ENCODE data around the gene PRM1. TPM values are rescaled to one million over a fixed set of nuclear protein-coding genes. Genes with fewer than 3 reads are reported as not detected.
A peak's percentile ranks its signal among the peaks of the same experiment; 100 is the strongest.

Gene PRM1
- total and polyA plus RNA-seq, 2 of the 13 experiments (the other 11 are each of a cell fraction or from before 2014, with no cell fraction given), result not detected

DNA sequence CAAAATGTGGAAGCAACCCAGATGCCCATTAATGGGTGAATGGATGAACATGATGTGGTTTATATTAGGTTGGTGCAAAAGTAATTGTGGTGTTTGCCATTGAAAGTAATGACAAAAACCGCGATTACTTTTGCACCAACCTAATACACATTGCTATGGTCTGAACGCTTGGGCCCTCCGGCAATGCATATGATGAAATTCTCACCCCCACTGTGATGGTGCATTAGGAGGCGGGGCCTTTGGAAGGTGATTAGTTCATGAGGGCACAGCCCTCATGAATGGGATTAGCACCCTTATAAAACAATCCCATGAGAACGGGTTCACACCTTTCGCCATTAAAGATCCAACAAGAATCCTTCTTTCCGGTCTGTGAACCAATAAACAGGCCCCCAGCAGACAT lies 25.3 kb upstream of the PRM1 start:
- CTCF ChIA-PET (ENCODE audit: low intra/inter-chr PET ratio, low total read pairs), result no interaction called here
- no peaks in the 10 kb centered on the region for H4K20me1 ChIP-seq (ENCODE audit: insufficient read depth, low read length)
- no peak for FAIRE-seq
- no peaks in the 10 kb centered on the region for H3K36me3 ChIP-seq (replicated peaks in 1 of 2; ENCODE audit: control insufficient read depth in 1 of 2, insufficient read depth in 2 of 2, low read length in 2 of 2)
- peaks cover 84% of the 10 kb centered on the region for H3K4me1 ChIP-seq (ENCODE audit: insufficient read depth, low read length)
- in situ Hi-C loops (cut with HindIII; ENCODE audit: extremely low pct_ligation_motif_present, low pct_unique_long_range_greater_than_20kb) (no loop called here), intact Hi-C loops (cut with micrococcal nuclease; ENCODE audit: unreplicated experiment) (loop anchor here (2.0 kb wide), 2 partner anchors 28 to 38 kb away; partner anchors contain the start of gene RMI2)
- DNase-seq (ENCODE audit: low spot score), result no peak
- no peak overlapping the region for H3K4me2 ChIP-seq (ENCODE audit: low read depth, low read length)
- no peak overlapping the region for H3K9ac ChIP-seq (ENCODE audit: insufficient read depth, low read depth, low read length)
- H3K27me3 ChIP-seq (ENCODE audit: control insufficient read depth in 1 of 2, insufficient read depth in 2 of 2, low read length in 2 of 2), result no peaks in the 10 kb centered on the region
- peak overlapping the region; percentile 89 for H3K27ac ChIP-seq (ENCODE audit: extremely low read length, insufficient read depth, low read length)
- 95% methylated on average over 8 of the region's 8 CpGs for WGBS (ENCODE audit: low lambda C conversion rate)
- no peaks in the 10 kb centered on the region for H3K9me3 ChIP-seq (ENCODE audit: low read length)
- no TSS peak for BruUV-seq (replicated peaks)
- POLR2A ChIA-PET, result interaction anchor here (3.4 to 4.9 kb wide), 3 partner anchors 8 to 65 kb away, joined by 19 to 94 read pairs (median 28); partner anchors contain the start of gene PRM3
- TF ChIP-seq ZNF605 (CRISPR knock-in tag; IDR thresholded peaks at IDR 0.05), result 0 out of 2 replicates have a peak, but pooled peaks have one; percentile 40
- no peak for TF ChIP-seq ATF7-NPFF (CRISPR knock-in tag; IDR thresholded peaks at IDR 0.05; ENCODE audit: low read depth)
- TF ChIP-seq ZNF256 (CRISPR knock-in tag; conservative IDR thresholded peaks at IDR 0.05), result 0 out of 2 replicates have a peak, but pooled peaks have one; percentile 15
- TF ChIP-seq RFXAP (CRISPR knock-in tag; IDR thresholded peaks at IDR 0.05; ENCODE audit: borderline replicate concordance), result 0 out of 2 replicates have a peak, but pooled peaks have one; percentile 2
- TF ChIP-seq, protein P1, sequence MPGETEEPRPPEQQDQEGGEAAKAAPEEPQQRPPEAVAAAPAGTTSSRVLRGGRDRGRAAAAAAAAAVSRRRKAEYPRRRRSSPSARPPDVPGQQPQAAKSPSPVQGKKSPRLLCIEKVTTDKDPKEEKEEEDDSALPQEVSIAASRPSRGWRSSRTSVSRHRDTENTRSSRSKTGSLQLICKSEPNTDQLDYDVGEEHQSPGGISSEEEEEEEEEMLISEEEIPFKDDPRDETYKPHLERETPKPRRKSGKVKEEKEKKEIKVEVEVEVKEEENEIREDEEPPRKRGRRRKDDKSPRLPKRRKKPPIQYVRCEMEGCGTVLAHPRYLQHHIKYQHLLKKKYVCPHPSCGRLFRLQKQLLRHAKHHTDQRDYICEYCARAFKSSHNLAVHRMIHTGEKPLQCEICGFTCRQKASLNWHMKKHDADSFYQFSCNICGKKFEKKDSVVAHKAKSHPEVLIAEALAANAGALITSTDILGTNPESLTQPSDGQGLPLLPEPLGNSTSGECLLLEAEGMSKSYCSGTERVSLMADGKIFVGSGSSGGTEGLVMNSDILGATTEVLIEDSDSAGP (CRISPR knock-in tag; IDR thresholded peaks at IDR 0.05; ENCODE audit: borderline replicate concordance), result 0 out of 2 replicates have a peak, but pooled peaks have one; percentile 1
- TF ChIP-seq, protein P2, sequence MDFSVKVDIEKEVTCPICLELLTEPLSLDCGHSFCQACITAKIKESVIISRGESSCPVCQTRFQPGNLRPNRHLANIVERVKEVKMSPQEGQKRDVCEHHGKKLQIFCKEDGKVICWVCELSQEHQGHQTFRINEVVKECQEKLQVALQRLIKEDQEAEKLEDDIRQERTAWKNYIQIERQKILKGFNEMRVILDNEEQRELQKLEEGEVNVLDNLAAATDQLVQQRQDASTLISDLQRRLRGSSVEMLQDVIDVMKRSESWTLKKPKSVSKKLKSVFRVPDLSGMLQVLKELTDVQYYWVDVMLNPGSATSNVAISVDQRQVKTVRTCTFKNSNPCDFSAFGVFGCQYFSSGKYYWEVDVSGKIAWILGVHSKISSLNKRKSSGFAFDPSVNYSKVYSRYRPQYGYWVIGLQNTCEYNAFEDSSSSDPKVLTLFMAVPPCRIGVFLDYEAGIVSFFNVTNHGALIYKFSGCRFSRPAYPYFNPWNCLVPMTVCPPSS (IDR thresholded peaks at IDR 0.05), result no peak
- no peak overlapping the region for H3K4me3 ChIP-seq (replicated peaks in 1 of 3; ENCODE audit: insufficient read depth in 1 of 3, low read depth in 2 of 3, low read length in 3 of 3)
- H2AFZ ChIP-seq (ENCODE audit: low read length), result no peak overlapping the region
- H3K79me2 ChIP-seq (ENCODE audit: insufficient read depth, low read length), result no peaks in the 10 kb centered on the region
- ATAC-seq, result no peak
